TTC549 (cell line): Measurements from ENCODE around the gene GLCE.
A peak's percentile ranks its signal among the peaks of the same experiment; 100 is the strongest.

Experiments
- FAIRE-seq: peaks from 2 replicates; lab custom pipeline; 2012; peaks lifted over from hg19 to GRCh38; lab: Jason Lieb, UNC

The GLCE gene

DNA sequence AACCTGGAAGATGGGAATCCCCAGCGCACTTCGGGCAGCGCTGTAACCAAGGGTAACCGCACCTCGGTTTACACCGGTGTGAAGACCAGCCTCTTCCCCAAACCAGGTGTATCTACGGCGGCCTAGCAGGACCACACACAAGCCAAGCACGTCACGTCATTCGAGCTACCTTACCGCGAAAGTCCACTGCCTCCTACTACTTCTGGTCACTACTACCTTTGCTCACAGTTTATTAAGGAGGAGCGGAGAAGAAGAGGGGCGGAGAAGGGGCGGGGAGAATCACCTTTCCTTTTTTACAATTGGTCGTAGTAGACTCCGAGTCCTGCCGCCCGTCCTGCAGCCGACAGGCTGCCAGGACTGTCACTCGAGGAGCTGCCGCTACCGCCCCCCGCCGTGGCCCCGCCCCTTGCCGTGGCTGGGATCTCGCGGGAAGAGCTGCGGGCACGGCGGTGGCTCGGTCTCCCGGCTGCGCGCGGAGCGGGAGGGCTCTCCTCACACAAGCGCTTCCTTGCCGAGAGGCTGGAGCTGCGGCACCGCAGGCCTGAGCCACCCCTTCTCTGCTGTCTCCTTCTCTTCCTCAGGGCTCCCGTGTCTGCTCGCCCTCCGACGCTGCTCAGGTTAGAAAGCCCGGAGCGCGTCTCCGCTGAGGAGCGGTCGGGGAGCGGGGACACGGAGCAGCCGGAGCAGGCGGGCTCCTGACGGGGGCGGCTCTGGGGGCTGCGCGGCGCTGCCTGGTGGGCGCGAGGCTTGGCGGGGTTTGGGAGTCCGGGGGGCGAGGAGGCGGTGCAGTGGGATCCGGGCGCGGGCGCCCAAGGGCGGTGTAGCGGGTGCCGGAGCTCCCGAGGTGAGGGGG, at the start of gene GLCE:
Gene GLCE (plus strand): TSS at position 495 of the 853 bp plus-strand sequence. CDS start 95,172 bp downstream, outside the sequence.
- peak; percentile 56 for FAIRE-seq

DNA sequence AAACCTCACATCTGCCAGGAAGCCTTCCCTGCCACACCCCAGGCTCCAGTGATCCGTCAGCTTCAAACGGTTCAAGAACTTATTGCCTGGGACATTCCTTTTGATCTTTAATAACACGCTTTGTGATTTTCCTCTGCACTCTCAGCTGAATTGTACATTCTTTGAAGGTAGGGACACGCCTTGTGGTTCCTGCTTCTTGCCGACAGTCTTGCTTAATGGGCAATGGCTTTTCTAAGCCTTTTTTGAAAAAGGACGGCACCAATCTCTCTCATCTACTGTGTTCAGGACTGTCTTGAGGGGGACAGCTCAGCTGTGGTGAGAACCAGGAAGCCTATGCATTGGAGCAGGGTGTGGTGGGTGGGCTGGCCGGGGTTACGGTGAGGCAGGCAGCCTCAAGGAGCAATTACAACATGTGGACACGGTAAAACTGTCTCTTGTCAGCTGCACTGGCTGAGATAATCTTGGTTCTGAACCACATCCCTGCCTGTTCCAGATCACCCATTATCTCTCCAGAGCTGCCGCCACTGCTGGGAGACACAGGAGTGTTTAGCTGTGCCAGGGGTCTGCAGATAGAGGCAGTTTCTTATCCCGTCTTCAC, 46.0 kb upstream of the GLCE start:
- no peak for FAIRE-seq

- FAIRE-seq: no peak
These were observed 45.4 kb upstream of the GLCE start for GRCh38 chr15:69115031-69115430.

GRCh38 chr15:69116391-69116790, 44.0 kb upstream of the GLCE start:
- no peak for FAIRE-seq

GRCh38 chr15:69117431-69117871, 43.0 kb upstream of the GLCE start:
- no peak for FAIRE-seq

DNA sequence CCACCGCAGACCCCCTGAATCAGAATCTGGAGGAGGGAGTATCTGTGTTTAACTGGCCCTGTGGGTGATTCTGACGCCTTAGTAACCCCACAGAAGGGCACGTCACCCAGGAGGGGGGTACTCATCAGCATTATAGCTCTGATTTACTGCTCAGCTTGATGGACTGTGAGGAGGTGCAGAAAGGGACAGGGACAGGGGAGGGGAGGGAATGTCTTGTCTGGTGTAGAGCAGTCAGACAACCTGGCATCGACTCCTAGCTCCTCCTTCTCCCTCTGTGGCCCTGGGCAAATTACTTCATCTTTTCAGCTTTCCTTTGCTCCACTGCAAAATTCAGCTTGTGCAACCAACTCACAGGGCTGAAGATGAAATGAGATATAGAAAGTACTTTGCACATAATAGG, 42.3 kb upstream of the GLCE start:
- no peak for FAIRE-seq

GRCh38 chr15:69119001-69119400, 41.4 kb upstream of the GLCE start:
- no peak for FAIRE-seq

DNA sequence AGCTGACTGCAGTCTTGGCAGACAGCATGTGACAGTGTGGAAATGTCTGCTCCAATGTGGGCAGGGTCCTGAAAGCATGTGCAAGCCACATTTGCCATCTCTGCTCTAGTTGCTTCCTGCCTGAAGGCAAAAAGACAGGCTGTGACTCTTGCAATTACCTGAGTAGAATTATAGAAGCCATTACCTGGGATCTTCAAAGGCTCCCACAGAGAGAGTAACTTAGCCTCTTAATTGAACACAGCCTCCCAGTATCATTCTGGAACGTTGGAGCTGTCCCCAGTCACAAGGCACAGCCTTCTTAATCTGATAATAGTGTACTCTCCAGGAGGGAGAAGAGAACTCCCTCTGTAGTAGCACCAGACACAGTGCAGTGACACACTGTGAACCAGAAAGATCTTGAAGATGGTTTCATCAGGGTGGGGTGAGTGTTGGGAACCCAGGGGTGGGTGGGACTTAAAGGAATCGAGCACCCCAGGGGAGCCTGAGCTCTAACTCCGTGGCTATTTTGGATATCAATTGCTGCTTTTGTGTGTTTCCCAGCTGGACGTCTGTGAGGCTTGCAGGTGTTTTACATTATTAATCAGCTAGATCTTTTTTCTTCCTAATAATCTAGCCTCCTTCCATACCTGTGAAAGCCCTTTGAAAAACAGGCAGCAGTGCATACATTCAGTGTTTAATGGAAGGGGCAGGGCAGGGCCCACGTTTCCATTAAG, 40.6 kb upstream of the GLCE start:
- FAIRE-seq: no peak

- FAIRE-seq: no peak
These were observed 39.7 kb upstream of the GLCE start for GRCh38 chr15:69120732-69121131.

GRCh38 chr15:69121198-69121828, 39.1 kb upstream of the GLCE start:
- no peak for FAIRE-seq

GRCh38 chr15:69125236-69125635, 35.2 kb upstream of the GLCE start:
- no peak for FAIRE-seq

GRCh38 chr15:69126054-69126469, 34.4 kb upstream of the GLCE start:
- FAIRE-seq: no peak

DNA sequence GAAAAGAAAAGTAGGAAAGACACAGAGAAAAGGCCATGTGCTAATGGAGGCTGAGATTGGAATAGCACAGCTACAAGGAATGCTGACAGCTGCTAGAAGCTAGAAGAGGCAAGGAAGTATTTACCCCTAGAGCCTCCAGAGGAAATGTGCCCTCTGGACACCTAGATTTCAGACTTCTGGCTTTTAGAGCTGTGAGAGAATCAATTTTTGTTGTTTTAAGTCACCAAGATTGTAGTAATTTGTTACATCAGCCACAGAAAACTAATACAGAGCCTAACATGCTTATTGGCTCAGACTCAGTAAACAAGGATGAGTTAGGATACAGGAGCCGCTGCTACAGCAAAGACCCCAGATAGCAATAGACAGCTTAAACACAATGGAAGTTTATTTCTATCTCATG, 33.1 kb upstream of the GLCE start:
- no peak for FAIRE-seq

DNA sequence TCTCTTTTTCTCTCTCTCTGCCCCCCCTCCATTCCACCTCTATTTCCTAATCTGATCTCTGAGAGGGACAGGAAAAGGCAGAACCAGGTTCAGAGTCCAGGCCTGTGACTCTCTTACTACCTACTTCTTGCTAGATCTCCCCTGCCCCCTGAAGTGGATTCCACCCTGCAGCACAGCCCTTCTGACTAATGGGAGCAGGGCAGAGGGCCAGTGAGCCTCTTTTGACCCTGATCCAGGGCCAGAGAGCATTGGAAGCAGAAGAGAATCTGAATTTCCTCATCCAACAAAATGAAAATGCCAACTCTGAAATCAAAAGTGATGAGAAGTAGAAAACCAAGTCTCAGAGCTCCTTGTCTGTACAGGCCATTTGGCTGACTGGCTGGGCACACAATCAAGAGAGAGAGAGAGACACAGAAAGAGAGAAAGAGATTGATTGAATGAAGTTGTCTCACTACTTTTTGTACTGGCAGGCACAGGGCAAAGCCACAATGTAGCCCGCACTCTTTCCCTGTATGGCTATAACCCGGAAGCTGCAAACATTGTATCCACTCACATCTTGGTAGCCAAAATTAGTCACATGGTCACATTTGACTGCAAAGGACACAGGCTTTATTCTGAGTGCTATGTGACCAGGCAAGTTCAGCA, 31.6 kb upstream of the GLCE start:
- no peak for FAIRE-seq

DNA sequence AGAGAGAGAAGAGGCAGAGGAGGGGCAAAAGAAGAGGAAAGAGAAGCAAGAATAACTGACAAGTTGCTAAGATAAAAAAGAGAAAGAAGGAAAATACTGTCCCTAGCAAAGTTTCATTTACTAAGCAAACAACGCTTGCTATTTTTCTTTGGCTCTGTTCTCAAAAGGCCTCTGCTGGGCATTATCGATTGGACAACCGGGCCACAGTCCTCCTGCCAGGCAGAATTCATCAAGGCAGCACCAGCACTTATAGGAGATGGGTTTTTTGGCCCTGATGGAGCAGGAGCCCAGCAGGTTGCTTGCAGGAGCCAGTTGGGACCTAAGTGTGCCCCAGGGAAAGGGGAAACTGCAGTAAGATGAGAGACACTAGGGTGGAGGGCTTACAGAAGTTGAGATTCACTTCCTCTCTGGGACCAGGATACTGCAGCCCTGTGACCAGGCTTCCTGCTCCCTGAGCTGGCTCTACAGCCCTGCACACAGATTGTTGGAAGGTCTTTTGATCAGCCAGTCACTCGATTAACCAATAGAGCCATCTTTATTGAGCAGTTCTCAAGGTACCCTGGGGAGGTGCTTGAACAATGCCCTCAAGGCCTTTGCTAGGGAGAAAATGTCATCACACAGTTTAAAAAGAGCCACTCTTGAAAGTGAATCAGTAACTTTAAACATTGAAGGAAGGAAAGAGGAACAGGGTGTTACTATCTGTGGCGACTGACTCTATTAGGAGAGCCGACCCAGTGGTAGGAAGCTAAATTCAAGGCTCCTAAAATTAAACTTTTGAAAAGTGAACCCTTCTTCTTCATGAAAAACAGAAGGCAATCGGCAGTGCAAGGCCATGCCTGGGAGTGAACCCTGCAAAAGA, 28.8 kb upstream of the GLCE start:
- FAIRE-seq: no peak

GRCh38 chr15:69132430-69132829, 28.0 kb upstream of the GLCE start:
- no peak for FAIRE-seq

- no peak for FAIRE-seq
These were observed 27.2 kb upstream of the GLCE start for GRCh38 chr15:69132977-69133861.

- no peak for FAIRE-seq
These were observed 26.4 kb upstream of the GLCE start for GRCh38 chr15:69133862-69134519.

DNA sequence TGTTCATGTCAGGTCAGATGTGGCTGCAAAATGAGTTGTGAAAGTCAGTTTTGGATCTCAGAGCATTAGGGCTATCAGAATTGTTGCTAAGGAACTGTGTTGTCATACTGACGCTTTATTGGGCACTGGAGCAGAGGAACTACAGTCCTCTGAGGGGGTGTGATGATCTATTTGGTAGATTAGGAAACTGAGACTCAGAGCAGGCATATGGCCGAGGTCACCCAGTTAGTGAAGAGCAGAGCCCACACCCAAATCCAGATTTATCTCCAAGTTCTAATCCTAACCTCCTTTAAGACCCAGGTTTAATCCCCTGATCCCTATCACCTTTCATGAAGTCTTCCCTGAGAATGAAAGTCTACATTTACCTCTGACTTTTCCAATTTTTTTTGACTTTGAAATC, 25.6 kb upstream of the GLCE start:
- no peak for FAIRE-seq

GRCh38 chr15:69135499-69135898, 24.9 kb upstream of the GLCE start:
- no peak for FAIRE-seq
